Stimulated activated CD8-positive, alpha-beta memory T cell treated with anti-CD3 and anti-CD28 coated beads, Interleukin-7, amount 100 ng/mL, for 1 hour (primary cell): ENCODE data around the gene PCSK5.

Experiments
- DNase-seq, 2 donors: peaks; one replicate each; pipeline ENCODE4 v3.0.0-alpha.2; 2020; ENCODE audit warnings: low read depth in 2 of 2

PCSK5 gene

GRCh38 chr9:76136986-76137385, 246.5 kb downstream of the PCSK5 start:
- no peak for DNase-seq

- no peak for DNase-seq
Measured at GRCh38 chr9:76137931-76138330, 247.5 kb downstream of the PCSK5 start.

DNA sequence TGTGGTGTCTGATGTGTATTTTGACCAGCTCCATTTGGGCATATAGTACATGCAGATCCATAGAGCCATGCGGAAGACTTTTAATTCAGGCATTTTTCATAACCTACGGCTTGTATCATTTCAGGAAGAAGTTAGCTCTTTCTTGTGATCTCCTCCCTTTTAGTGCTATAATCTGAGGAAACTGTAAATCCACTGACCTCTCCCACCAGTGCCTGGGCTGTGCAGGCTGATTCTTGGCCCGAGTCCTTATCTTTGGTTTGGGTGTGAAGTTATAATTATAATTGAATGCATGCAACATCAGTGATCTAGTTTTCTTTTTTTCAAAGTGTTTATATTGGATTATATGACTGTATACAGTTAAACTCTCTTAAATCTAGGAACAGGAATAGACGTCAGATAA, 247.9 kb downstream of the PCSK5 start:
- no peak for DNase-seq

- no peak for DNase-seq
Measured at GRCh38 chr9:76143834-76144233, 253.4 kb downstream of the PCSK5 start.

DNA sequence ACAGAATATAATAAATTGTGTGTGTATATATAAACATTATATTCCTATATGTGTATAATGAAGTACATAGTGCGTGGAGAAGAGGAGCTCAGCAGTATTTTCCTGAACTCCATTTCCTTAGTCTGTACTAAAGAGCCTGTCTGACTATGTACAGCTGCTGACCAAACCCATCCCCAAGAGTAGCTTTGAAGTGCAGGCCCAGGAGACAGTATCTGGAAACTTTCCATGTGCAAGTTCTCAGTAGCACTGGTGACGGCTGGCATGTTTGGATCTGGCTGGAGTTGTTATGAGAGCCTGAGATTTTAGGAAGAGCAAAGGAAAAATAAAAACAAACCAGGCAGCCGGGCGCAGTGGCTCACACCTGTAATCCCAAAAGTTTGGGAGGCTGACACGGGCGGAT, 259.5 kb downstream of the PCSK5 start:
- DNase-seq, result no peak

- no peak for DNase-seq
Measured at GRCh38 chr9:76151267-76151666, 260.8 kb downstream of the PCSK5 start.

DNA sequence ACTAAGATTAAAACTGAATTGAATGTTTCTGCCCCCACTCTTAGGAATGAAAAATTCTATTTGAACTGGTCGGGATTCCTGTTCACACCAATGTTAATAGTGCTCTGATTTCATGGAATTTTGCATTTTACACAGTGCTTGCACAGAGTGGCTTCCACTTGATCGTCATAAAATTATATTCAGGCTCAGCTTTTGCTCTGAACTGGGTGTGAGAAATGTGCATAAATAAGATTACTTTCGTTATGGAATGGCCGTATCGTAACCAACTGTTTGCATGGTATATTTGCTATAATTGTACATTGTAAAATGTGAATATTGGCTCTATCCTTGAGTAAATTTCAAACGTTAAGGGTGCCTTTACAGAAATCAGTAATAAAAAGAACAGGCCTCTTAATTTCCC, 262.9 kb downstream of the PCSK5 start:
- no peak for DNase-seq

- DNase-seq, result no peak
Measured at GRCh38 chr9:76153902-76154629, 263.6 kb downstream of the PCSK5 start.

DNA sequence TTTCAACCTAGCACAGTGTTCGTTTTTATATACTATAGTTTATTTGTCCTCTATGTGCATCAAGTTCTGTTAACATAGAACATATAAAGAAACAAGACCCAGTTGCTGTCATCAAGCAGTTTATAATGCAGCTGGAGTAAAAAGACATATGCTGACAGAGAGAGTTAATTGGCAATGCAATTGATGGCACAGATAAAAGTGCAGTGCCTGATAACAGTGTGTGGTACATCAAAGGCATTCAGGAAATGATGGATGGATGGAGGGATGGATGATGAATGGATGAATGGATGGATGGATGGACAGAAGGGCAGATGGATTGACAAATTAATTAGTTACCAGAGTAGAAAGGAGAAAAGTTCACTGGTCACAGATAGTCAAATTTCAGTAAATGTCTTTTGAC, 264.9 kb downstream of the PCSK5 start:
- DNase-seq, result no peak

- DNase-seq, result no peak
Measured at GRCh38 chr9:76158713-76159112, 268.2 kb downstream of the PCSK5 start.

GRCh38 chr9:76159293-76159926, 268.9 kb downstream of the PCSK5 start:
- DNase-seq, result no peak

GRCh38 chr9:76161106-76161505, 270.6 kb downstream of the PCSK5 start:
- no peak for DNase-seq

- no peak for DNase-seq
Measured at GRCh38 chr9:76161541-76161940, 271.1 kb downstream of the PCSK5 start.

DNA sequence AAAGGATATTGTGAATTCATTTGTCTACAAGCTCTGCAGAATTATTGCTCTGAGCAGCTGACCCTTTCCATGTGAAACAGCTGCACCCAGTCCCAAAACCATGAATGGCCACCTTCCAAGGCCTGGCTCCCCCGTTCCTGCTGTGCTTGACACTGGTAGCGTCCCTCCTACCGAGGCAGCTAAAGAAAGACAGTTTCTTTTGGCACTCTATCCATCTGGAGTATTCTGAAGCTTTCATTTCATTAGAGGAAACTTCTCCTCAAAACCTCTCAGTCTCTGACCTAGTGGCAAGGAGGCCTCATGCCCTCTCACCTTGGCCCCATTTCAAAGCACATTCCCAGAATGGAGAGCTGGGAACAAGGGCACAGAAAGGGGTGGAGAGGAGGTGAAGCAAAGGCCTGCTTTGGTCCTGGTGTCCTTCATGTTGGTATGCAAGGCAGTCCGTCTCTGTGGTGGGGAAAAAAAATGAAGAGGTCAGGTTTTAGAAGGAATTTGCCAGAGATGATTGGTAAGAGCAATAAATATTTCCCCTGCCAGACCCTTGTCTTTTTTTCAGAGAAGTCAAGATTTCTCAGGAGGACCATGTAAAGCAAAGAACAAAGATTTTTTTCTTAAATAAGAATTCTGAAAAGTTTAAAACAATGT, 271.7 kb downstream of the PCSK5 start:
- no peak for DNase-seq

GRCh38 chr9:76162751-76163500, 272.5 kb downstream of the PCSK5 start:
- DNase-seq, result no peak

DNA sequence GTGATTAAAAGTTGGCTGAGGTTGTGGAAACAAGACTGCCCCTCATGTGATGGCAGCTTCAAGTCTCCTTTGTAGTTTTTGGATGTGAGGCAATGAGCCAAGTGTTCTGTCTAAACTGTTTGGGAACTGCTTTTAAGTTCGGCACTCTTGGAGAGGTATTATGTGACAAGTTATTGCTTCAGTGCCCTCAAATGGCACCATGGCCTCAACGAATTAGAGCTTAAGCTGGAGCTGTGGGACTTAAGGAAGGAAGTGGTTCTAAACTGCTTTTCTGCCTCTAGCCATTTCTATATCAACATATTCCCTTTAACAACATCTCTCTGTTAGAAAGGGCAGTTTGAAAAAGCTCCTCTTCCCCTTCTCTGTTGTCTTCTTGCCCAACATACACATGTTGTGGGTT, 276.1 kb downstream of the PCSK5 start:
- no peak for DNase-seq

DNA sequence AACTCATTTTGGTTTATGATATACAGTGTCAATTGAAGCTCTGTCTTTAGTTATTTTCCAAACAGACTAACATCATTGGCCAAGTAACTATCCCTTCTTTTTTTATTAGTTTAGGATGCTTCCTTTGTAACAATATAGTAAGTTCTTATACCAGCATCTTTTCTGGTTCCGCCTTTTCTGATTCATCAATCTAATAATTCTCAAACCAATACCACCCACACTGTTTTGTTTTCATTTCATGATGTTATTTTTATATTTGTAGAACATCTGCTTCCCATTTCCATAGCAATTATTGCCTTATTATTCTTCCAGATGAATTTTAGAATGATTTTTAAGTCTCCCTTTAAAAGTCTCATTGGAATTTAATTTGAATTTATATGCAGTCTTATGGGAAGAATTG, 285.7 kb downstream of the PCSK5 start:
- DNase-seq, result no peak

GRCh38 chr9:76177931-76178330, 287.5 kb downstream of the PCSK5 start:
- DNase-seq, result no peak

DNA sequence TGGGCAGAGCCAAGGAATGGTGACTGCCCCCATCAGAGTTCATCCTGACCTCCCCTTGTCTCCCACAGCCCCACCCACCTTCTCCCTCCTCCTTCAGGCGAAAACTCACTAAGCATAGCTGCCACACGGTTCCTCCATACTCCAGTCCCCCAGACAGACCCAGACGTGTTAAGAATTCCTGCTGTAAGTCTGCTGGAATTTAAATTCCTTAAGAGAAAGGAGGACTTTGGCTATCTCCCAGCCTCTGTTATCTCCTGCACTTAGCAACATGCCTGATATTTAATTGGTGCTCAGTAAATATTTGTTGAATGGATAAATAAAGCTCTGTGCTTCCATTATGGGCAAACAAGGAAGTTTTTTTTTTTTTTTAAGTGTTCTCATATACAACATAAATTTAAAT, 290.1 kb downstream of the PCSK5 start:
- no peak for DNase-seq

DNA sequence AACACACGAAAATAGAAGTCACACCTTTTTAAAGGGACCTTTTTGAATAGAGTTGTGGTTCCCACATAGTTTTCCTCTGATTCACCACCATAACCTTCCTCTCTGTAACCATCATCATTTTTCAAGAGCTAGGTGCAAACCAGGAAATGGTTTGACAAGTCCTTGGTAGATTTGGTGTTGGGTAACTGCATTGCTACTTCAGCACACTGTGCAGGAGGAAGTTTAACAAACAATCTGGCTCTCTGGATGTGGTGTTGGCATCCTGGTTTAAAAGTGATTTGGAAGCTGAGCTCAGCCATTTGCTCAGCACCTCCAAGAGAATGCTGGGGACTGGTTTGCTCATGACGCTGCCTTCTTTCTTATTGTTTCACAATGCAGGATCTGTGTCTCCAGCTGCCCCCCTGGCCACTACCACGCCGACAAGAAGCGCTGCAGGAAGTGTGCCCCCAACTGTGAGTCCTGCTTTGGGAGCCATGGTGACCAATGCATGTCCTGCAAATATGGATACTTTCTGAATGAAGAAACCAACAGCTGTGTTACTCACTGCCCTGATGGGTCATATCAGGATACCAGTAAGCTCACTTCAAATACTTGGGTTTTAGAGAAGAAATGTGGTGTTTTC, 290.7 kb downstream of the PCSK5 start:
- no peak for DNase-seq

GRCh38 chr9:76181781-76182180, 291.3 kb downstream of the PCSK5 start:
- DNase-seq, result no peak

- no peak for DNase-seq
Measured at GRCh38 chr9:76185432-76185831, 295.0 kb downstream of the PCSK5 start.
